Measurements from ENCODE around the gene CHST12.
"Not testable (repeated sequence)": the region's sequence is repeated elsewhere in the genome, so short reads cannot be mapped to it uniquely, and the experiment has no call there.

The CHST12 gene

GRCh38 chr7:2403718-2404648 lies 572 bp downstream of the CHST12 start:
- DNase-seq (ENCODE audit: extremely low read depth in 1 of 2, low read depth in 1 of 2): no peak

- no peak for DNase-seq (ENCODE audit: extremely low read depth in 1 of 2, low read depth in 1 of 2)
Measured at GRCh38 chr7:2404714-2405119, 1.3 kb downstream of the CHST12 start.

GRCh38 chr7:2405201-2405600 lies 1.8 kb downstream of the CHST12 start:
- DNase-seq (ENCODE audit: extremely low read depth in 1 of 2, low read depth in 1 of 2): no peak

GRCh38 chr7:2405601-2406345 lies 2.4 kb downstream of the CHST12 start:
- peak in 1 of 2 donors; percentile 30 for DNase-seq (ENCODE audit: extremely low read depth in 1 of 2, low read depth in 1 of 2)

GRCh38 chr7:2409745-2410414 lies 6.5 kb downstream of the CHST12 start:
- no peak for DNase-seq (ENCODE audit: extremely low read depth in 1 of 2, low read depth in 1 of 2)

- DNase-seq (ENCODE audit: extremely low read depth in 1 of 2, low read depth in 1 of 2): no peak
Measured at GRCh38 chr7:2411049-2411448, 7.6 kb downstream of the CHST12 start.

GRCh38 chr7:2411815-2412586 lies 8.6 kb downstream of the CHST12 start:
- no peak for DNase-seq (ENCODE audit: extremely low read depth in 1 of 2, low read depth in 1 of 2)

- DNase-seq (ENCODE audit: extremely low read depth in 1 of 2, low read depth in 1 of 2): no peak
Measured at GRCh38 chr7:2412587-2413201, 9.3 kb downstream of the CHST12 start.

- DNase-seq (ENCODE audit: extremely low read depth in 1 of 2, low read depth in 1 of 2): no peak
Measured at GRCh38 chr7:2416063-2416462, 12.7 kb downstream of the CHST12 start.

- no peak for DNase-seq (ENCODE audit: extremely low read depth in 1 of 2, low read depth in 1 of 2)
Measured at GRCh38 chr7:2416650-2417049, 13.2 kb downstream of the CHST12 start.

- DNase-seq (ENCODE audit: extremely low read depth in 1 of 2, low read depth in 1 of 2): not testable (repeated sequence)
Measured at GRCh38 chr7:2417178-2417577, 13.8 kb downstream of the CHST12 start.

GRCh38 chr7:2417981-2418481 lies 14.6 kb downstream of the CHST12 start:
- DNase-seq (ENCODE audit: extremely low read depth in 1 of 2, low read depth in 1 of 2): peak; percentile 16 to 27

GRCh38 chr7:2420216-2420933 lies 17.0 kb downstream of the CHST12 start:
- DNase-seq (ENCODE audit: extremely low read depth in 1 of 2, low read depth in 1 of 2): no peak

- no peak for DNase-seq (ENCODE audit: extremely low read depth in 1 of 2, low read depth in 1 of 2)
Measured at GRCh38 chr7:2421943-2422310, 18.5 kb downstream of the CHST12 start.

- no peak for DNase-seq (ENCODE audit: extremely low read depth in 1 of 2, low read depth in 1 of 2)
Measured at GRCh38 chr7:2425749-2426148, 22.3 kb downstream of the CHST12 start.

GRCh38 chr7:2431260-2431867 lies 28.0 kb downstream of the CHST12 start:
- DNase-seq (ENCODE audit: extremely low read depth in 1 of 2, low read depth in 1 of 2): peak in 1 of 2 donors; percentile 19

- DNase-seq (ENCODE audit: extremely low read depth in 1 of 2, low read depth in 1 of 2): no peak
Measured at GRCh38 chr7:2432910-2433712, 29.7 kb downstream of the CHST12 start.
